Esophagus muscularis mucosa (tissue), 4 donors: ENCODE measurements around the gene DCTN3. TPM values are rescaled to one million over a fixed set of nuclear protein-coding genes. Genes with fewer than 3 reads are reported as not detected.

Experiments used
- DNase-seq: peaks from one replicate; pipeline ENCODE4 v3.0.0-alpha.2; 2017; ENCODE audit errors: extremely low spot score
- H3K27ac ChIP-seq, 4 donors: fragments of 200-600 bp; sonication (generic); replicated peaks in 1 of 4; 1 replicate in 3 of 4; 2 replicates in 1 of 4; pipeline ENCODE4 v1.5.1; 2016 to 2019; ENCODE audit warnings: mild to moderate bottlenecking in 1 of 4
- H3K27me3 ChIP-seq, 4 donors: fragments of 200-600 bp; sonication (generic); one replicate each; pipeline versions ENCODE4 v1.5.1 to v1.6.0; 2016 to 2019
- H3K36me3 ChIP-seq, 4 donors: fragments of 200-600 bp; sonication (generic); one replicate each; pipeline ENCODE4 v1.5.1; 2016 to 2019
- H3K4me1 ChIP-seq, 4 donors: fragments of 200-600 bp; sonication (generic); one replicate each; pipeline ENCODE4 v1.5.1; 2016 to 2019
- H3K4me3 ChIP-seq, 4 donors: fragments of 200-600 bp; sonication (generic); 1 replicate in 2 of 4; 2 replicates in 2 of 4; pipeline ENCODE4 v1.5.1; 2016 to 2019; ENCODE audit warnings: mild to moderate bottlenecking in 4 of 4, moderate library complexity in 1 of 4
- H3K9me3 ChIP-seq, 4 donors: fragments of 200-600 bp; sonication (generic); 1 replicate in 3 of 4; 2 replicates in 1 of 4; pipeline ENCODE4 v1.5.1; 2016 to 2019
- CTCF ChIP-seq, 3 experiments: fragments of 200-600 bp in 2 of 3; fragments of 450-650 bp in 1 of 3; sonication (generic) in 2 of 3; IDR thresholded peaks; one replicate each; pipeline ENCODE4 v1.5.1; 2017 to 2019; ENCODE audit warnings: antibody characterized with exemption in 3 of 3, mild to moderate bottlenecking in 2 of 3, moderate library complexity in 1 of 3
- EP300 ChIP-seq: sonication (generic); formaldehyde crosslinking; IDR thresholded peaks from one replicate; pipeline ENCODE4 v1.6.1; 2017; ENCODE audit warnings: antibody characterized with exemption
- POLR2A ChIP-seq: fragments of 450-650 bp; IDR thresholded peaks from one replicate; pipeline ENCODE4 v1.6.1; 2017; ENCODE audit warnings: antibody characterized with exemption, moderate library complexity, mild to moderate bottlenecking, low read depth
- POLR2AphosphoS5 ChIP-seq, 2 donors: sonication (generic); formaldehyde crosslinking; IDR thresholded peaks; one replicate each; pipeline ENCODE4 v1.6.1; 2017; ENCODE audit warnings: antibody characterized with exemption in 2 of 2
- WGBS: methylation state at CpG from one replicate; pipeline ENCODE4 v1.1.5; 2018; 5-methylcytosine and 5-hydroxymethylcytosine counted together
- intact Hi-C: fragments of 100-400 bp; cut with DNase I; formaldehyde crosslinking; loops from one replicate; pipeline ENCODE4 v1.15.1; 2023
- total RNA-seq, 4 donors: library from RNA; depleted of rRNA; stranded (reverse); fragments of >200 nt; gene quantifications; one replicate each; pipeline versions ENCODE4 v1.1.0 to v1.2.1, GENCODE V29; 2016

Gene DCTN3
- total RNA-seq, 4 donors from 2014 or later, result 104 to 129 (median 113) TPM

- Histone ChIP-seq H3K4me1 (peaks cover 0 to 30% (median 16%) of the 10 kb centered on the region in 4 donors), H3K9me3 (no peaks in the 10 kb centered on the region), H3K27ac (peak overlapping the region in 1 of 4 donors; percentile 33)
These were observed 49.4 kb downstream of the DCTN3 start for GRCh38 chr9:34570809-34571480.

GRCh38 chr9:34570376-34570775 is 49.9 kb downstream of the DCTN3 start:
- WGBS, result 39% methylated on average over 11 of the region's 11 CpGs
- H3K27ac ChIP-seq, result peak overlapping the region in 1 of 4 donors; percentile 33
- TF ChIP-seq CTCF (IDR thresholded peaks at IDR 0.05), result no peak
- no peak for TF ChIP-seq POLR2AphosphoS5 (IDR thresholded peaks at IDR 0.05)
- TF ChIP-seq EP300, result no peak
- TF ChIP-seq POLR2A, result no peak
- H3K4me1 ChIP-seq, result peaks cover 0 to 27% (median 16%) of the 10 kb centered on the region in 4 donors
- no peak for DNase-seq
- peaks cover 0 to 41% (median 0%) of the 10 kb centered on the region in 4 donors for H3K27me3 ChIP-seq
- H3K36me3 ChIP-seq, result no peaks in the 10 kb centered on the region
- intact Hi-C loops, result no loop called here
- no peaks in the 10 kb centered on the region for H3K9me3 ChIP-seq
- H3K4me3 ChIP-seq, result no peak overlapping the region

More at GRCh38 chr9:34570809-34571480, 49.4 kb downstream of the DCTN3 start:
- Histone ChIP-seq H3K36me3 (no peaks in the 10 kb centered on the region), H3K27me3 (peaks cover 0 to 41% (median 0%) of the 10 kb centered on the region in 4 donors), H3K4me3 (no peak overlapping the region)
- whole genome bisulfite sequencing, result 82% methylated on average over 6 of the region's 7 CpGs
- intact Hi-C loops, result no loop called here
- no peak for TF ChIP-seq POLR2A
- TF ChIP-seq POLR2AphosphoS5 (IDR thresholded peaks at IDR 0.05), result no peak
- no peak for TF ChIP-seq CTCF (IDR thresholded peaks at IDR 0.05)
- no peak for TF ChIP-seq EP300
- DNase-seq, result no peak

- peaks cover 0 to 35% (median 0%) of the 10 kb centered on the region in 4 donors for H3K27me3 ChIP-seq
- TF ChIP-seq CTCF (IDR thresholded peaks at IDR 0.05) (no peak), POLR2AphosphoS5 (IDR thresholded peaks at IDR 0.05) (no peak)
- peaks cover 0 to 27% (median 16%) of the 10 kb centered on the region in 4 donors for H3K4me1 ChIP-seq
- H3K9me3 ChIP-seq, result no peaks in the 10 kb centered on the region
- H3K27ac ChIP-seq, result no peak overlapping the region
- no peaks in the 10 kb centered on the region for H3K36me3 ChIP-seq
- H3K4me3 ChIP-seq, result no peak overlapping the region
- DNase-seq, result no peak
- 84% methylated on average over 11 of the region's 12 CpGs for WGBS
- intact Hi-C loops, result no loop called here
These were observed 51.5 kb downstream of the DCTN3 start for GRCh38 chr9:34568774-34569173.

- Histone ChIP-seq H3K4me3 (no peak overlapping the region), H3K27ac (no peak overlapping the region), H3K27me3 (peaks cover 0 to 30% (median 0%) of the 10 kb centered on the region in 4 donors), H3K36me3 (no peaks in the 10 kb centered on the region), H3K4me1 (peaks cover 0 to 27% (median 16%) of the 10 kb centered on the region in 4 donors), H3K9me3 (no peaks in the 10 kb centered on the region)
- TF ChIP-seq POLR2AphosphoS5 (IDR thresholded peaks at IDR 0.05) (no peak), EP300 (no peak), CTCF (IDR thresholded peaks at IDR 0.05) (no peak), POLR2A (no peak)
- no peak for DNase-seq
- intact Hi-C loops, result no loop called here
- 93% methylated on average over 6 of the region's 7 CpGs for WGBS
These were observed 52.2 kb downstream of the DCTN3 start for GRCh38 chr9:34568133-34568532.
